Mesodermal cell (in vitro differentiated cells): ENCODE measurements around the gene LRRTM3. TPM values are rescaled to one million over a fixed set of nuclear protein-coding genes. Genes with fewer than 3 reads are reported as not detected.

Experiments used
- H3K27ac ChIP-seq: 2 replicates; pipeline ENCODE4 v1.7.0; 2013; ENCODE audit warnings: mild to moderate bottlenecking, low read depth, low read length, moderate library complexity; ENCODE audit not compliant: severe bottlenecking
- H3K36me3 ChIP-seq: 2 replicates; pipeline ENCODE4 v1.7.1; 2013; ENCODE audit warnings: mild to moderate bottlenecking, low read length, moderate library complexity; ENCODE audit not compliant: control insufficient read depth, insufficient read depth
- H3K4me1 ChIP-seq: one replicate; pipeline ENCODE4 v1.7.1; 2013; ENCODE audit warnings: mild to moderate bottlenecking, low read length; ENCODE audit not compliant: insufficient read depth, control insufficient read depth, poor library complexity, severe bottlenecking
- H3K4me3 ChIP-seq: 2 replicates; pipeline ENCODE4 v1.7.0; 2013; ENCODE audit warnings: low read length, control low read depth, mild to moderate bottlenecking; ENCODE audit not compliant: insufficient read depth, poor library complexity, severe bottlenecking; ENCODE audit errors: extremely low read depth
- H3K9me3 ChIP-seq: 2 replicates; pipeline ENCODE4 v1.7.1; 2013; ENCODE audit warnings: mild to moderate bottlenecking, low read length, moderate library complexity; ENCODE audit not compliant: control insufficient read depth
- WGBS, 2 experiments: methylation state at CpG; one replicate each; pipeline ENCODE4 v1.1.5; 2013; ENCODE audit warnings: missing lambda C conversion rate in 2 of 2; ENCODE audit not compliant: insufficient coverage in 2 of 2; 5-methylcytosine and 5-hydroxymethylcytosine counted together
- polyA plus RNA-seq, 2 experiments: library from polyadenylated mRNA; stranded (reverse); fragments of 50-300 nt; gene quantifications; one replicate each; pipeline ENCODE4 v1.2.3, GENCODE V29; 2013

The LRRTM3 gene
- 0.07 TPM for polyA plus RNA-seq (2013, experiment 1 of 2)
- 0.05 TPM for polyA plus RNA-seq (2013, experiment 2 of 2)

DNA sequence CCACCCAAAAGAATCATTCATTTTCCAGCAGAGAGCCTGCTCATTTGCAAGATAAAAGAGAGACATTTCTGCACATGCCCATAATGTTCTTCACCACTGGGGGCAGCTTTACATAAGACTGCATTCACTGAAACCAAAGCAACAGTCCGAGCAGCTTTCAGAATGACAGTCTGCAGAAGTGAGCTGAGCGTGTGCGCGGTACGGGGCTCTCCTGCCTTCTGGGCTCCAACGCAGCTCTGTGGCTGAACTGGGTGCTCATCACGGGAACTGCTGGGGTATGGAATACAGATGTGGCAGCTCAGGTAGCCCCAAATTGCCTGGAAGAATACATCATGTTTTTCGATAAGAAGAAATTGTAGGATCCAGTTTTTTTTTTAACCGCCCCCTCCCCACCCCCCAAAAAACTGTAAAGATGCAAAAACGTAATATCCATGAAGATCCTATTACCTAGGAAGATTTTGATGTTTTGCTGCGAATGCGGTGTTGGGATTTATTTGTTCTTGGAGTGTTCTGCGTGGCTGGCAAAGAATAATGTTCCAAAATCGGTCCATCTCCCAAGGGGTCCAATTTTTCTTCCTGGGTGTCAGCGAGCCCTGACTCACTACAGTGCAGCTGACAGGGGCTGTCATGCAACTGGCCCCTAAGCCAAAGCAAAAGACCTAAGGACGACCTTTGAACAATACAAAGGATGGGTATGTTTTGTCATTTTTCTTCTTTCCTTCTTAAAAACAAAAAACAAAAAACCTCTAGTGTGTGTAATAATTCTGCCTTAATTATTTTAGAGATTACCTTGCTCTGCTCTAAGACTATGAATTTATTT is at the start of gene LRRTM3:
Gene LRRTM3 (plus strand): TSS at position 141 of the 820 bp plus-strand sequence.
- H3K27ac ChIP-seq, result no peak within 1 kb of the TSS
- no peaks in the 10 kb centered on the region for H3K36me3 ChIP-seq
- H3K9me3 ChIP-seq, result no peaks in the 10 kb centered on the region
- peak within 1 kb of the TSS; percentile 12 for H3K4me3 ChIP-seq
- 4 to 5% methylated on average over 6 to 8 of the region's 16 CpGs for WGBS, 2 experiments
- H3K4me1 ChIP-seq, result no peaks in the 10 kb centered on the region

DNA sequence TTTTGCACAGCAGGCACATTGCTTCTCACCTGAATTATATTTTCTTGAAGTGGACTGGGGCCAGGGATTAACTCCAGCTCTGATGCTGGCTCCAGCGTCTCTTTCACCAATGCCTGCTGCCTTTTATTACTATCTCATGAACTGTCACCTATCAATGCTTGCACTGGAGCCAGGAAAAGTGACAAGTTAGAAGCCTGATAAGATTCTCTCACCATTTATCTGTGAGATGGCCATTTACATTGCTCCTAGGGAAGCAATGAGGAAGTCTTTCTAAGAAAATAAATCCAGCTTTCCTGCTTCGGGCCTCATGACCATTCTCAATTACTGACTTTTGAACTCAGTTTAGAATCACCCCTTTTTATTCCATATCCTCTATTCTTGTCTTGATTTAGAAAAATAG is 48.5 kb upstream of the LRRTM3 start:
- Histone ChIP-seq H3K36me3 (no peaks in the 10 kb centered on the region), H3K4me1 (no peaks in the 10 kb centered on the region), H3K9me3 (no peaks in the 10 kb centered on the region), H3K4me3 (no peak overlapping the region), H3K27ac (no peak overlapping the region)
- no CpG with 5 or more reads among the region's 2 CpGs for WGBS, 2 experiments

DNA sequence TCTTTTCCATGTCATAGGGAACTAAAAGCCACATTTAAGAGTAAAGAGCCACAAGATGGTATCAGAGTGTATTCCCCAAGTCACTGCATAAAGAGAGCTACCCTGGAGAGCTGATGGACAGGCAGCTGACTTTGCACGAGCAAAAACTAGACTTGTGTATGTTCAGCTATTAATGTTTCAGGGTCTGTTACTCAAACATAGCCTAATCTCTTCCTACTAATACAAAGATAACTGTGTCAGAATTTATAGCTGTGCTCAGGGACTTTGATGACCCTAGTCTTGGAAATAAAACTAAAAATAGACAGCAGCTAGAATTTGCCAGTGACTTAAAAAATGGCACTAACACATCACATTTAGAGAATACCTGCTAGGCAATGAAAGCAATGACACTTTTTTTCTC is 45.5 kb upstream of the LRRTM3 start:
- no CpG with 5 or more reads among the region's 1 CpG for WGBS, 2 experiments
- Histone ChIP-seq H3K4me1 (no peaks in the 10 kb centered on the region), H3K4me3 (no peak overlapping the region), H3K36me3 (no peaks in the 10 kb centered on the region), H3K27ac (no peak overlapping the region), H3K9me3 (no peaks in the 10 kb centered on the region)

DNA sequence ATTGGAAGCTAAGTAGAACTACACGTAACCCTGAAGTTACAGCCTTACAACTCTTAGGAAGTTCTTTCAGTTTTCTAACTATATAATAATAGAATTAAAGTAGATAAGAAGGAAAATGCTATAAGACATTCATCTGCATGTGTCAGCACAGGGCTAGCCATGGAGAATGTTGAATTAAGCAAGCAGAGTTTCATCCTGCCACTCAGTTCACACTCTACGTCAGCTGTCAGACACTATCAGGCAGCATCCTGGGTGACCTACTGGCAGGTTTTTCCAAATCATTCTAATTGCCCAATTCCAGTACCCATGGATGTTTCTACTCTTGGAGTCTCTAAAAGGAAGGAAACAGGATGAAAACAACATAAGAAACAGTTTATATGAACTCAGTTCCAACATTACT is 45.0 kb upstream of the LRRTM3 start:
- Histone ChIP-seq H3K4me1 (no peaks in the 10 kb centered on the region), H3K9me3 (no peaks in the 10 kb centered on the region), H3K36me3 (no peaks in the 10 kb centered on the region), H3K4me3 (no peak overlapping the region), H3K27ac (no peak overlapping the region)
- WGBS, 2 experiments, result no CpG with 5 or more reads among the region's 2 CpGs

DNA sequence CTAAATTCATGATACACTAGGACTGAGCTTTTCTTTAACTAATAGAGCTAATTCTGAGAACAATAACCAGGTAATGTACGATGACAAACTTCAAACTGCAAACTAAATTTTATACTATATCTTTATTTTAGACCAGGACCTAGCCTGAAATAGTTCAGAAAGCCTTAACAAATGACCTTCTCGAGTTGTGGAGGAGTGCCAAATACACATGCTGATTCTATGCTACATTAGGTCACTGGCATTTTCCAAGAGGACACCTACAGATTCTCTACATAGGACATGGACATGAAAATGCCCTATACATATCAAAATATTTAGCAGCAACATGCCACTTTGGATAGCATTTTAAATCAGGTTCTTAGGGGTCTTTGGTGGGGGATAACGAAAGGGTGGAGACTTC is 44.0 kb upstream of the LRRTM3 start:
- Histone ChIP-seq H3K9me3 (no peaks in the 10 kb centered on the region), H3K36me3 (no peaks in the 10 kb centered on the region), H3K4me3 (no peak overlapping the region), H3K27ac (no peak overlapping the region), H3K4me1 (no peaks in the 10 kb centered on the region)
- 86 to 100% methylated on average over 1 of the region's 3 CpGs for WGBS, 2 experiments

DNA sequence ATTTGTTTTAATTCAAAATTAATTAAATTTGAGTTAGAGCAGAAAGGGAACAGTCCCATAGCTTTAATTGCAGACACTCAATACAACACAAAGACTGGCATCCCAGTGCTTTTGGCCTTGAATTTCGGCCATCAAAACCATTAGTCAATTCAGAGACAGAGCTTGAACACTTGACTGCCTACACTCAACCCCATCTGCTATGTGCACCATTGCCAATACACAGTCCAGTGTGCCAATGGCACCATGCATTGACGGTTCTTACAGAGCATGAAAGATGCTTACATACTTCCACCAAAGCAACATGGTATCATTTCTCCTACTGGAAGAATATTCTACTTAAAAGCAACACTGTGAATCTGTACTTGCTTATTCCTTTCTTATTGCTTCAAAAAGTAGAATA is 43.6 kb upstream of the LRRTM3 start:
- H3K27ac ChIP-seq, result no peak overlapping the region
- H3K36me3 ChIP-seq, result no peaks in the 10 kb centered on the region
- no peak overlapping the region for H3K4me3 ChIP-seq
- no peaks in the 10 kb centered on the region for H3K4me1 ChIP-seq
- WGBS, 2 experiments, result 91 to 92% methylated on average over 1 to 2 of the region's 2 CpGs
- H3K9me3 ChIP-seq, result no peaks in the 10 kb centered on the region

DNA sequence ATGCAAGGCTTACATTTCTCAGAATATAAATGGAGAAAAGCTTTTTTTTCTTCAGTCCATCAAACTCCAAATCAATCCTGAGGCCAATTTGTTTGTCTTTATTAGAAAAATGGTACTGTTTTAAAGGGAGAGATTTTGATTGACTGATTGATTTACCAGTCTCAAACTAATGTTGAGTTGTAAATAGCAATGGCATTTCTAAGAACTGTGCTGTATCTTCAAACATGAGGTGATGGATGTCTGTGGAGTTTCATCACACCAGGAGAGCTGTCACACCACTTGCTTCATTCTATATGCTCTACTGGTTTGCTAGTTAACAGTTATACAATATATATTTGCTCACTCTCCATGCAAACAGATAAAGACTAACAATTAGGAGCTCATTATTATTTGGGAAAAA is 39.0 kb upstream of the LRRTM3 start:
- Histone ChIP-seq H3K36me3 (no peaks in the 10 kb centered on the region), H3K27ac (no peak overlapping the region), H3K9me3 (no peaks in the 10 kb centered on the region), H3K4me1 (no peaks in the 10 kb centered on the region), H3K4me3 (no peak overlapping the region)

DNA sequence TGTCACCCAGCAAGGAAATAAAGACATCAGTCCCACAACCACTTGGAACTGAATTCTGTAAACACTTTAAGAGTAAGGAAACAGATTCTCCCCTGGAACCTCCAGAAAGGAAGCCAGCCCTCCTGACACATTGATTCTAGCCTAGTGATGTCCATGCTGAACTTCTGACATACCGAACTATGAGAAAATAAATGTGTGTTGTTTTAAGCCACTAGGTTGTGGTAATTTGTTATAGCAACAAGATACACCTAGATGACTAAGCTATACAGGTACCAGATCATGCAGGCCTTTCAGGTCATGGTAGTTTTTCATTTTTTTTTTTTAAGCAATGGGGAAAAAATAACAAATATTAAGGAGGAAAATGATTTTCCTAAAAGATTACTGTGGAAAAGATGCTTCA is 37.6 kb upstream of the LRRTM3 start:
- no peaks in the 10 kb centered on the region for H3K9me3 ChIP-seq
- H3K36me3 ChIP-seq, result no peaks in the 10 kb centered on the region
- WGBS, 2 experiments, result no CpG with 5 or more reads among the region's 1 CpG
- no peak overlapping the region for H3K4me3 ChIP-seq
- no peaks in the 10 kb centered on the region for H3K4me1 ChIP-seq
- no peak overlapping the region for H3K27ac ChIP-seq

DNA sequence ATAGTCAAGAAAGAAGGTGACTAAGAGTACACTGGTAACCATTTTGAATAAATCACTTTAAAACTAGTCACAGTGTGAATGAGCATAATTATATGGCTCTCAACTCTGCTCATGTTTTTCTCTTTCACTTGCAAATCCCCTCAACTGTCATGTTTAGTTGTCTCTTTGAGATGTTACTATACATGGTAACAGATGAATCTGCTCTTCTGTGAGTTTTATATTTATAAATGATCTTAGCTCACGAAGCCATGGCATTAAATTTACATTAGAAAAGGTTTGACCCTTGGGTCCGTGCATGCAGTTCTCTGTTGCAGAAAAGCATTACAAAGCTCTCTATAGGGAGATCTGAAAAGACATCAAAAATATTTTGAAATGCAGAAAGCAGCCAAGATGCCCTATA is 33.0 kb upstream of the LRRTM3 start:
- Histone ChIP-seq H3K27ac (no peak overlapping the region), H3K4me3 (no peak overlapping the region), H3K36me3 (no peaks in the 10 kb centered on the region), H3K9me3 (no peaks in the 10 kb centered on the region), H3K4me1 (no peaks in the 10 kb centered on the region)
- WGBS, 2 experiments, result no CpG with 5 or more reads among the region's 2 CpGs

DNA sequence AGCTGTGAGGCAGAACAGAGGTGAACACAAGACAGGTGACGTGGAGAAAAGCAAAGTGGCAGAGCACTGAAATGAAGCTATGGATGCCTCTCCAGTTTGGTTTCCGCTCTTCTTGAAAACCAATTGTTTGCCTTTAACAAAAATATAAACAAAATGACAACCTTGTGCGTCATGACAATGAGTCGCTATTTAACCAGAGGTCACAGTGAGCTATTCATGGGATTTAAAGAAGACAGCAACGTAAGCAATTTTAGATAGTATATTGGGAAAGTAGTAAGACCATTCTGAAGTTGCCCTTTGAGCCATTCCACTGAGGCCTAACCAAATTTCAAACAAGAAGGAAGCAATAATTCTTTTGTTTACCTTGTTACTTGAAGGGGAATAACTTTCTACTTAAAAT is 15.2 kb upstream of the LRRTM3 start:
- H3K4me1 ChIP-seq, result no peaks in the 10 kb centered on the region
- H3K27ac ChIP-seq, result no peak overlapping the region
- H3K9me3 ChIP-seq, result no peaks in the 10 kb centered on the region
- no peak overlapping the region for H3K4me3 ChIP-seq
- WGBS, 2 experiments, result 85 to 100% methylated on average over 1 to 4 of the region's 5 CpGs
- H3K36me3 ChIP-seq, result no peaks in the 10 kb centered on the region

DNA sequence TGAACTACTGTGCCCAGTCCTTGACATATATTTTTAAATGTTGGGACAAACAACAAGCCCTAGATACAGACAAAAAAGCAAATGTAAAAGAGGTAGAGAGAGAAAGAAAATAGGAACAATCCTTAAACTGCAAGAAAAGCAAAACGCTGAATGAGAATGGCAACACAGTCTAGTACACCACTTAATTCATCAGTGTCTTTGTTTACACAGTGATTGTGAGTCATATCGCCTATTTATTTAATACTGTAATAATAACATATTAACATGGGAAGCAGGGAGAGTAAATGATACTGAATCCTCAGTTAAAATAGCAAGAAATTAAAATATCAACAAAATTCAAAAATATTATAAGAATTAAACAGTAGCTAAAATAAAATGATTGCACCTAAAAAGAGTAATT is 9.8 kb upstream of the LRRTM3 start:
- Histone ChIP-seq H3K4me1 (no peaks in the 10 kb centered on the region), H3K27ac (no peak overlapping the region), H3K9me3 (no peaks in the 10 kb centered on the region), H3K4me3 (no peak overlapping the region), H3K36me3 (no peaks in the 10 kb centered on the region)
- no CpG with 5 or more reads among the region's 2 CpGs for WGBS, 2 experiments
